GM18951 (cell line): ENCODE data around the gene PRR20G.

Source experiments
- POLR2A ChIP-seq: IDR thresholded peaks from 4 replicates; pipeline ENCODE4 v1.6.1; 2011; ENCODE audit warnings: mild to moderate bottlenecking; ENCODE audit not compliant: insufficient read length, insufficient read depth; ENCODE audit errors: extremely low read depth
- in situ Hi-C: fragments of 300-500 bp; cut with MboI; formaldehyde crosslinking; loops from one replicate; pipeline ENCODE4 v1.12.0; 2022; ENCODE audit warnings: low sequenced_read_pairs, mixed read lengths, inconsistent platforms; ENCODE audit not compliant: unreplicated experiment

The PRR20G gene

DNA sequence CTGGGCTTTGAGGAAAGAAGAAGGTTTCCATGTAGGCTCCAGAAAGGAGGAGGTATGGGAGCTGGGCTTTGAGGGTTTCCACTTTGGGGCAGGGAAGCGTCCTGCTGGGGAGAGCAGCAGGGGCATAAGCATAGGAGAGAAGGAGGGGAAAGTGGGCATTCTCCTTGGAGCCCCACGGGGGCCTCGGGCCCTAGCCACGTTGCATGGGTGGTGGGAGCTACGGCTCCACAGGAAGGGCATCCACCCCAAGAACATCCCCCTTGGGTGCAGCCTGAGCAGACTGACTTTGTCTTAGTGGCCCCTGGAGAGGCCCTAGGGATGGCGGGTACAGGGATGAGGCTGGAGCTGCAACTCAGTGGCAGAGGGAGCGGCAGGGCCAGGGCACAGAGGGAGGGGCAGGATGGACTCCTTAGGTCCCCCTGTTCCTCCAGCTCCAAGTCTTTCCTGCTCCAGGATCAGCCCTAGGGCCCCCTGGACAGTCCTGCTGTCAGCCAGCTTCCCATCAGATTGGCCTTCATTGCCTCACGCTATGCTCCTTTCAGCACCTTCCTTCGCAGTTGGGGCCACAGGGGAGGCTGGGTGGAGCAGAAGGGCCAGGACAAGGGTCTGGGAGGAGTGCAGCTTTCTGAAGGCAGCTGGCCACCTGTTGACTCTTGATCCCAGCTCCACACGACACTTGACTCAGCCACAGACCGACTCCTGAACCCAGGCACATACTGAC is 22.9 kb downstream of the PRR20G start:
- no peak for TF ChIP-seq POLR2A
- in situ Hi-C loops = no loop called here

DNA sequence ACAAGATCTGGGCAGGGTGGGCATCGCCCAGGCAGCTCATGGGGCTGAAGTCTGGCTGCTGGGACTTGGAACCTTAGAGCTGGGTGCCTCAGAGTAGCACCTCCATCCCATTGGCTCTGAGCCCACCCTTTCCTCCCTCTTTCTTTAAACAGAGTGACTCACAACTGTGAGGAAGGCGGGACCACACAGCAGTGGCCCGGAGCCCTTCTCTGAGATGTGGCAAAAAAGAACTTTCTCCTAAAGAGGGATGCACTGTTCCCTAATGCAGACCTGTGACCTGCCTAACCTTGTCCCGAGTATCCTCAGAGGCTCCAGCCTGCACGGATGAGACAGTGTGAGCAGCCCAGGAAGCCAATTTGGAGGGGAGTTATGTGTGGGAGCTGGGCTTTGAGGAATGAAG is 23.6 kb downstream of the PRR20G start:
- no peak for TF ChIP-seq POLR2A
- in situ Hi-C loops = no loop called here

DNA sequence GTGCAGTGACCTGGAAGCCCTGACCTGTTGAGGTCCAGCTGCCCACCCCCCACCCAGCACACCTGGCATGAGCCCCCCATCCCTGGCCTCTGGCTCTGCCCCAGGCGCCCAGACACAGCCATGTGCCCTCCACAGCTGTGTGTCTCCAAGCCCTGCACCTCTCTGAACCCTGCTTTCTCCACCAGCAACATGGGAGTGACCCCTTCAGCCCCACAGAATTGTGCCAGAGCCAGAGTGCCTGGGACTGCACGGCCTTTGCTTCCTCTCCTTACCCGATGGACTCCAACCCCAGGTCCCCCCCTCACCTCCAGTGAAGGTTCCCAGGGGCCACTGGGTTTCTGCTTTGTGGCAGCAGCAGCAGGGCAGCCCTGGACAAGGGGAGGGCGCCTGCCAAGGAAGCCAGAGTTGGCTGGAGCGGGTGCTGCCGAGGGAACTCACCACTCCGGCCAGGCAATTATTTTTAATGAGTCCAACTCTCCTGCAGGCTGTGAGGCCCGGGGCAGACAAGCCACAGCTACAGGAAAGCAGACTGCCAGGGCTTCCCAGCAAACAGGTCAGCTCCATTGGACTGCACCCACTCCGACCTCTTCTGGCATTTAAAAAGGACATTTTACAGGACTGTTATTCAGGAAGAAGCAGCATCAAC is 24.1 kb downstream of the PRR20G start:
- TF ChIP-seq POLR2A = no peak
- in situ Hi-C loops = no loop called here

DNA sequence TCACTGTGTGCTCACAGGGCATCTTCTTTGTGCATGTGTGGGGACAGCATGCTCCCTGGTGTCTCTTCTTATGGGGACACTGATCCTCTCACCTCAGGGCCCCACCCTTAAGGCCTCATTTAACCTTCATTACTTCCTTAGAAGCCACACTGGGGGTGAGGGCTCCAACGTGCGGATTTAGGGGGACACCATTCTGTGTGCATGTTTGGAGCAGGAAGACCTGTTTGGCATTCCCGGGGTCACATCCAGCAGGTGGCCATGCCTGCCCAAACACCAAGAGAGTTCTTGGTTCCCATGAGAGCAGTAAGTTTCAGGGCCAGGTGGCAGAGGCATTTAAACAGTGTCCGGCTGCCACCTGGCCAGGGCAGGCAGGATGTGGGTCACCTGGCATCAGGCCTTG is 24.8 kb downstream of the PRR20G start:
- no peak for TF ChIP-seq POLR2A
- in situ Hi-C loops = no loop called here

DNA sequence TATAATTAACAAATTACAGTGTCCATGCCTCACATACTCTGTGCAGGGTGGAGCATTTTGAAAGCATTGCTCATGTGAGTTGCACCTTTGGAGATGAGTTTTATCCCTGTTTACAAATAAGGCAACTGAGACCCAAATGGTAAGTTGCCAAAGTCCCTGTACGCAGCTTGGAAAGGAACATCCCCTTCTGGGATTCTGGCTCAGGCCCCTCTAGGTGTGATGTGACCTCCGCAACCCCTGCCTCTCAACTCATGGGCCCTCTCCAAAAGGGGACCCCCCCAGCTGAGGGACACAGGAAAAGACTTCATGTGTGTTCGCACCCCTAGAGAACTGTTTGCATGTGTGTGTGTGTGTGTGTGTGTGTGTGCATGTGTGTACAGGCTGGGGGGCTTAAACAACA is 25.3 kb downstream of the PRR20G start:
- in situ Hi-C loops = no loop called here
- no peak for TF ChIP-seq POLR2A

GRCh38 chr3:127261925-127262324 is 25.9 kb downstream of the PRR20G start:
- in situ Hi-C loops = no loop called here
- no peak for TF ChIP-seq POLR2A

GRCh38 chr3:127260826-127261555 is 26.9 kb downstream of the PRR20G start:
- in situ Hi-C loops = no loop called here
- TF ChIP-seq POLR2A = no peak

DNA sequence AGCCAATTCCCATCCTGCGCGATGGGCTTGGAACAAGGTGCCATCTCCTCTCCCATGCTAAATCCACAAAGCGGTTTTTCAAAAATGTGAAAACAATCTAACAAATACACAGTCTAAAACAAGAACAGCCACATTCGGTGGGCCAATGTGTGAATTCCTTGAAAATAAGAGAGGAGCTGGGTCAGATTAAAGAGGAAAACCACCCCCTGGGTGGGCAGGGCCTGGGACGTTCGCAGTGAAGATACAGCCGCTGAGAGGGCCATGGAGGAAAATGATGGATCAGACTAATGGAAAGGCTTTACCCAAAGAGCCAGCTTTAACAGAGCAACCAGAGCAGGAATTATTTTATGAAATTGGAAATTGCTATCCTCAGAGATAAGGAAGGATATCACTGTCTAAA is 27.4 kb downstream of the PRR20G start:
- no peak for TF ChIP-seq POLR2A
- in situ Hi-C loops = no loop called here

DNA sequence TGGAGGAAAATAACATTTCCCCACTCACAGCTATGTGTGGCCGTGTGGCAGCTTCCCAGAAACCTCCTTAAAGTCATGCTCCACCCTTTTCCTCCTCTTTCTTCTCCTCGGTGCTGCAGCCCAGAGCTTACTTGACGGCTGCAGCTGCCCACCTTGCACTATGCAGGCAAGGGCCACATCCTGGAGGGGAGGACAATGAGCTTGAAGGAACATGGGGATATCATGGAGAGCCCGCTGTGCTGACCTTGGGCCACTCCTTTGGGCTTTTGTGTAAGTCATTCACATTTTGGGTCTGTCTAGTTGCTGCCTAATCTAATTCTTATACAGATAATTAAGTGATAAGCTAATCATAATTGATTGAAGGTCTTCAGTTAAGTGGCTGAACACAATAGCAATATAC is 28.0 kb downstream of the PRR20G start:
- in situ Hi-C loops = no loop called here

DNA sequence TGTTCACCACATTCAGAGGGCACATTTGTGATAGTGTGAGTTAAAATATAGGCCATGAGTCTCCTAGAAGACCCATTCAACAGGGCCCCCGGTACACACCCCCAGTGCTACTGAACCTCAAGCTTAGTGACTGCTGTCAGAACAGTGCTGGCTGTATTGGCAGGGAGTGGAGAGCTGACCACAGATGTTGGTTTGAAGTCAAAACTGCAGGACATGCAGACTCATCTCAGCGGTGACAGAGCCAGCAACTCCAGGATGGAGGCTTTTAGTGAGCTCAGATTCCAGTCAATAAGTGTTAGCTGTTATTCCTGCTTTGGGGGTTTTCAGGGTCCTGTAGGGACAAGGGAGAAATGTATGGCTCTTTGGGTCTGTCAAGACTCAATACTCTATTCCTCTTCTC is 29.1 kb downstream of the PRR20G start:
- TF ChIP-seq POLR2A = no peak
- in situ Hi-C loops = no loop called here

More for the DNA sequence above, 28.0 kb downstream of the PRR20G start:
- no peak for TF ChIP-seq POLR2A

GRCh38 chr3:127257351-127257750 is 30.5 kb downstream of the PRR20G start:
- in situ Hi-C loops = no loop called here
- no peak for TF ChIP-seq POLR2A

- in situ Hi-C loops = no loop called here
- TF ChIP-seq POLR2A = no peak
These were observed 31.0 kb downstream of the PRR20G start for GRCh38 chr3:127256733-127257271.

DNA sequence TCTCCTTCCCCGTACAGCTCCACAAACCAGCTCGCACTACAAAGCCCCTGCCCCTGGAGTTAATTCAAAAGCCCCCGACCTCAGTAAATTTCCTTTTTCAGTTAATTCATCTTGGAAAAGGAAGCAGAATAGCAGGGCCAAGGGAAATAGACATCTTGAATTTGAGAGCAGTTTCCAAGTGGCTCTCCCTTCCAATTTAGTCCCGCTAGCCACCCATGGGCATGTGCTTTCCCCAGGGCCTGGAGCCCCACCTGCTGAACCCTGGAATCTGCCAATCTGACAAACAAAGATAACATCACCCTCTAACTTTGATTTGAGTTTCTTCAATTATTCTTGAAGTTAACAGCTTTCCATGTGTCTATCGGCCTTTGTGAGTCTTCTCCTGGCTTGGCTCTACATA is 31.7 kb downstream of the PRR20G start:
- no peak for TF ChIP-seq POLR2A
- in situ Hi-C loops = no loop called here
